ENCODE data around the gene EID2B. TPM values are rescaled to one million over a fixed set of nuclear protein-coding genes. Genes with fewer than 3 reads are reported as not detected.

EID2B gene
- total and polyA plus RNA-seq, 9 of the 15 experiments (the other 6 are each of a cell fraction or from before 2014, with no cell fraction given) = 2.8 to 8.8 (median 4.8) TPM

DNA sequence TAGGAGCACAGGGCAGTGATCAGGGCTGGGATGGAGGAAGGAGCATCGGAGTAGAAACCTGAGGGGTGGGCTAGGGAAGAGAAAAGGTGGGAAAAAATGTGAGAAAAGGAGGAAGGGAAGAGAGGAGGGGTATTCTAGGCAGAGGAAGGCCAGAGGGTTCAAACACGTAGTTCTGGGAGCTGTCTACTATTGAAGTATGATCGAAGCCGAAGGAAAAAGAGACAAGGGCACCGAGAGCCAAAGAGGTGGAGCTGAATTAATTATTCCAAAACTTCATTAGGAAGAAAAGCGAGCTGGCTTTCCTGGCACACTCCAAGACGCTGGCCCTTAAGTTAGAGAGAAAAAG is 26.1 kb downstream of the EID2B start (continued):
- TF ChIP-seq, protein P1, sequence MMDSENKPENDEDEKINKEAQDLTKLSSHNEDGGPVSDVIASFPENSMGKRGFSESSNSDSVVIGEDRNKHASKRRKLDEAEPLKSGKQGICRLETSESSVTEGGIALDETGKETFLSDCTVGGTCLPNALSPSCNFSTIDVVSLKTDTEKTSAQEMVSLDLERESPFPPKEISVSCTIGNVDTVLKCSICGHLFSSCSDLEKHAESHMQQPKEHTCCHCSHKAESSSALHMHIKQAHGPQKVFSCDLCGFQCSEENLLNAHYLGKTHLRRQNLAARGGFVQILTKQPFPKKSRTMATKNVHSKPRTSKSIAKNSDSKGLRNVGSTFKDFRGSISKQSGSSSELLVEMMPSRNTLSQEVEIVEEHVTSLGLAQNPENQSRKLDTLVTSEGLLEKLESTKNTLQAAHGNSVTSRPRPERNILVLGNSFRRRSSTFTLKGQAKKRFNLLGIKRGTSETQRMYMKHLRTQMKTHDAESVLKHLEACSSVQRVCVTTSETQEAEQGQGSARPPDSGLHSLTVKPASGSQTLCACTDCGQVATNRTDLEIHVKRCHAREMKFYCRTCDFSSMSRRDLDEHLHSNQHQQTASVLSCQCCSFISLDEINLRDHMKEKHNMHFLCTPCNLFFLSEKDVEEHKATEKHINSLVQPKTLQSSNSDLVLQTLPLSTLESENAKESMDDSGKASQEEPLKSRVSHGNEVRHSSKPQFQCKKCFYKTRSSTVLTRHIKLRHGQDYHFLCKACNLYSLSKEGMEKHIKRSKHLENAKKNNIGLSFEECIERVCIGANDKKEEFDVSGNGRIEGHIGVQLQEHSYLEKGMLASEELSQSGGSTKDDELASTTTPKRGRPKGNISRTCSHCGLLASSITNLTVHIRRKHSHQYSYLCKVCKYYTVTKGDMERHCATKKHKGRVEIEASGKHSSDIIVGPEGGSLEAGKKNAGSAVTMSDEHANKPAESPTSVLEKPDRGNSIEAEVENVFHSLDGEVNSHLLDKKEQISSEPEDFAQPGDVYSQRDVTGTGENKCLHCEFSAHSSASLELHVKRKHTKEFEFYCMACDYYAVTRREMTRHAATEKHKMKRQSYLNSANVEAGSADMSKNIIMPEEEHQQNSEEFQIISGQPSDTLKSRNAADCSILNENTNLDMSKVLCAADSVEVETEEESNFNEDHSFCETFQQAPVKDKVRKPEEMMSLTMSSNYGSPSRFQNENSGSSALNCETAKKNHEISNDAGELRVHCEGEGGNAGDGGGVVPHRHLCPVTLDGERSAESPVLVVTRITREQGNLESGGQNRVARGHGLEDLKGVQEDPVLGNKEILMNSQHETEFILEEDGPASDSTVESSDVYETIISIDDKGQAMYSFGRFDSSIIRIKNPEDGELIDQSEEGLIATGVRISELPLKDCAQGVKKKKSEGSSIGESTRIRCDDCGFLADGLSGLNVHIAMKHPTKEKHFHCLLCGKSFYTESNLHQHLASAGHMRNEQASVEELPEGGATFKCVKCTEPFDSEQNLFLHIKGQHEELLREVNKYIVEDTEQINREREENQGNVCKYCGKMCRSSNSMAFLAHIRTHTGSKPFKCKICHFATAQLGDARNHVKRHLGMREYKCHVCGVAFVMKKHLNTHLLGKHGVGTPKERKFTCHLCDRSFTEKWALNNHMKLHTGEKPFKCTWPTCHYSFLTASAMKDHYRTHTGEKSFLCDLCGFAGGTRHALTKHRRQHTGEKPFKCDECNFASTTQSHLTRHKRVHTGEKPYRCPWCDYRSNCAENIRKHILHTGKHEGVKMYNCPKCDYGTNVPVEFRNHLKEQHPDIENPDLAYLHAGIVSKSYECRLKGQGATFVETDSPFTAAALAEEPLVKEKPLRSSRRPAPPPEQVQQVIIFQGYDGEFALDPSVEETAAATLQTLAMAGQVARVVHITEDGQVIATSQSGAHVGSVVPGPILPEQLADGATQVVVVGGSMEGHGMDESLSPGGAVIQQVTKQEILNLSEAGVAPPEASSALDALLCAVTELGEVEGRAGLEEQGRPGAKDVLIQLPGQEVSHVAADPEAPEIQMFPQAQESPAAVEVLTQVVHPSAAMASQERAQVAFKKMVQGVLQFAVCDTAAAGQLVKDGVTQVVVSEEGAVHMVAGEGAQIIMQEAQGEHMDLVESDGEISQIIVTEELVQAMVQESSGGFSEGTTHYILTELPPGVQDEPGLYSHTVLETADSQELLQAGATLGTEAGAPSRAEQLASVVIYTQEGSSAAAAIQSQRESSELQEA (IDR thresholded peaks at IDR 0.05; ENCODE audit: low read depth) = 0 out of 2 replicates have a peak, but pooled peaks have one; percentile 14
